Body of pancreas (tissue), 4 donors: Measurements from ENCODE around the gene THAP2.

Experiments used
- POLR2A ChIP-seq, 3 donors: fragments of 450-650 bp; IDR thresholded peaks; one replicate each; pipeline ENCODE4 v1.6.1; 2016; ENCODE audit warnings: antibody characterized with exemption in 3 of 3, mild to moderate bottlenecking in 2 of 3
- TF ChIP-seq, protein P1 (sequence below), 7 experiments: fragments of 450-650 bp in 4 of 7; fragments of 200-600 bp in 3 of 7; sonication (generic) in 3 of 7; IDR thresholded peaks; one replicate each; pipeline ENCODE4 v1.5.1; 2016 to 2019; ENCODE audit warnings: antibody characterized with exemption in 7 of 7

DNA sequence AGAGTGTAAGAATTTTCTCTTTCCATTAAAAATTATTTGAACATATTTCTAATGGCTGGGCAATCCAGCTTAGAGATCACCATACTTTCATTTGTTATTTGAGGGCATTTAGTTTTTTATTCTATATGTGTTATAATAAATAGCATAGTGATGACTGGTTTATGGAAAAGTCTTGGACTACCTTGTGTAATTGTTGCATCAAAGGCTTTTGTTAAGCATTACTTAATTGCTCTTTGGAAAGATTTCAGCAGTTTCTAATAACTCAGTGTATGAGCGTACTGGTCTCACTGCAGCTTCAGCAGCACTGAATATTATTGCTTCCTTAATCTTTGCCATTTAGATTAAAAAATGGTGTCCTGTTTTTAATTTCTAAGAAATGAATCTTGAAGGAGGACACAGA is 44.6 kb downstream of the THAP2 start:
- TF ChIP-seq, protein P1, sequence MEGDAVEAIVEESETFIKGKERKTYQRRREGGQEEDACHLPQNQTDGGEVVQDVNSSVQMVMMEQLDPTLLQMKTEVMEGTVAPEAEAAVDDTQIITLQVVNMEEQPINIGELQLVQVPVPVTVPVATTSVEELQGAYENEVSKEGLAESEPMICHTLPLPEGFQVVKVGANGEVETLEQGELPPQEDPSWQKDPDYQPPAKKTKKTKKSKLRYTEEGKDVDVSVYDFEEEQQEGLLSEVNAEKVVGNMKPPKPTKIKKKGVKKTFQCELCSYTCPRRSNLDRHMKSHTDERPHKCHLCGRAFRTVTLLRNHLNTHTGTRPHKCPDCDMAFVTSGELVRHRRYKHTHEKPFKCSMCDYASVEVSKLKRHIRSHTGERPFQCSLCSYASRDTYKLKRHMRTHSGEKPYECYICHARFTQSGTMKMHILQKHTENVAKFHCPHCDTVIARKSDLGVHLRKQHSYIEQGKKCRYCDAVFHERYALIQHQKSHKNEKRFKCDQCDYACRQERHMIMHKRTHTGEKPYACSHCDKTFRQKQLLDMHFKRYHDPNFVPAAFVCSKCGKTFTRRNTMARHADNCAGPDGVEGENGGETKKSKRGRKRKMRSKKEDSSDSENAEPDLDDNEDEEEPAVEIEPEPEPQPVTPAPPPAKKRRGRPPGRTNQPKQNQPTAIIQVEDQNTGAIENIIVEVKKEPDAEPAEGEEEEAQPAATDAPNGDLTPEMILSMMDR (IDR thresholded peaks at IDR 0.05) = no peak
- TF ChIP-seq POLR2A (IDR thresholded peaks at IDR 0.05) = no peak
